ENCODE data around the gene NHS.
A peak's percentile ranks its signal among the peaks of the same experiment; 100 is the strongest.

Gene NHS

DNA sequence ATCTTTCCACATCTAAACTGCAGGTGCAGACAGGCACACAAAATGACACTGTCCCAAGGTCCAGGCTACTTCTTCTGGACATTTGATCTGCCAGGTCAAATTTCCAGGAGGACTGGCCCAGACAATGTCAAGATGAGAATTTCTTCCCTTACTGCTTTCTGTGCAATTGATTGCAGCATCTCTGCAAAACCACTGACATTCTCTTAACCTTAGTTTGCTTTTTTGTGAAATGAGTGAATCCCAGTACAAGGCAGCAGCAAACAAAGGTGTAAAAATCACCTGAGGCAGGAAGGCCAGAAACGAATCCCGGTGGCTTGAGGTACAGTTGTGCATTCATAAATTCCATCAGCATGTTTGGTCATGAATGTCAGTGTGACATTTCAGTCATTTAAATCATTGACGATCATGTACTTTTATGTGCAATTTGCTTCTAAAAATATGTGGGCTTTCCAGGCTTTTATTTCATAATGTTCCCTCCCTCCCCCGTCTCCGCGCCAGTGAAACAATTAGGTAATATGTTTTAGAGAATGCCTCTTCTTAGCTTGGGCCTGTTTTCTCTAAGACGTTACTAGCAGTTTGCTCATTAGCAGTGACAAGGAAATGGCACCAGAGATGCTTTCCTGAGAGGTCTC lies 39.1 kb downstream of the NHS start:
- H4K91ac ChIP-seq (ENCODE audit: low read length) = no peak overlapping the region
- H2AFZ ChIP-seq (ENCODE audit: low read depth, low read length) = no peak overlapping the region
- peak overlapping the region; percentile 81 for H2AK5ac ChIP-seq (ENCODE audit: low read length, severe bottlenecking)
- no peaks in the 10 kb centered on the region for H3K36me3 ChIP-seq (ENCODE audit: control insufficient read depth in 1 of 2, insufficient read depth in 2 of 2, low read depth in 1 of 2, low read length in 2 of 2)
- no peak overlapping the region for H3K4me2 ChIP-seq (ENCODE audit: low read length, poor library complexity, severe bottlenecking)
- H3K18ac ChIP-seq (ENCODE audit: low read depth in 1 of 2, low read length in 2 of 2) = no peak overlapping the region
- WGBS = 59% methylated on average over 5 of the region's 7 CpGs
- H2BK5ac ChIP-seq (ENCODE audit: low read depth, low read length, poor library complexity, severe bottlenecking) = no peak overlapping the region
- no peak for DNase-seq
- H3K14ac ChIP-seq (ENCODE audit: low read length in 2 of 2) = no peak overlapping the region
- H3K4ac ChIP-seq (ENCODE audit: low read depth in 1 of 2, low read length in 2 of 2) = no peak overlapping the region
- no peak overlapping the region for H3K4me3 ChIP-seq (ENCODE audit: insufficient read depth in 1 of 2, low read depth in 1 of 2, low read length in 2 of 2)
- H2BK12ac ChIP-seq (ENCODE audit: low read length in 2 of 2) = no peak overlapping the region
- H3K27me3 ChIP-seq (ENCODE audit: control insufficient read depth in 1 of 2, insufficient read depth in 1 of 2, low read length in 2 of 2) = peaks cover 0 to 20% of the 10 kb centered on the region in 2 experiments
- H3K23ac ChIP-seq (ENCODE audit: low read length in 2 of 2) = no peak overlapping the region
- H3K4me1 ChIP-seq (ENCODE audit: control insufficient read depth, insufficient read depth, low read depth, low read length) = peaks cover 10% of the 10 kb centered on the region
- H2BK120ac ChIP-seq (ENCODE audit: low read depth, low read length) = no peak overlapping the region
- H3K27ac ChIP-seq (ENCODE audit: low read length, poor library complexity, severe bottlenecking) = peak overlapping the region; percentile 32
- H3K9me3 ChIP-seq (ENCODE audit: control insufficient read depth, low read length) = no peaks in the 10 kb centered on the region
- H3K9ac ChIP-seq (ENCODE audit: low read length) = peak overlapping the region; percentile 19
- no peak overlapping the region for H2BK15ac ChIP-seq (ENCODE audit: low read depth, poor library complexity, severe bottlenecking)
- H4K8ac ChIP-seq (ENCODE audit: low read length) = no peak overlapping the region
- H3K79me1 ChIP-seq (replicated peaks; ENCODE audit: low read length, poor library complexity, severe bottlenecking) = no peaks in the 10 kb centered on the region

DNA sequence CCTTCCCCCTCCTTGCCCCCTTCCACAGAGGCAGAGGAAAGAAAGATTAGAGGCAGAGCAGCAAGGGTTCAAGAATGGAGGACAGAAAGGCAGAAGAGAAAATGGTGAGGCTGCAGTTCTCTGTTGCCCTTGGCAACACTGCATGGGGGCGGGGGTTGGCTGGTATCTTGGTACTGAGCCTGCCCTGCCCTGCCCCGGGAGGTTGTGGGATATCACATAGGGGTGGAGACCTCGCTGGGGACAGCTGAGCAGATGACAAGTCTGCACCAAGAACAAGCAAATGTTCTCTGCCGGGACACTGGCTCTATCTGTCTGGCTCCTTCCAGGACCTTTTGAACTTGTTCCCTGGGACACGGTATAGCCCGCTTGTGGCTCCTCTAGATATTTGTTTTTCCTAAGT lies 39.8 kb downstream of the NHS start:
- WGBS = 26% methylated on average over 4 of the region's 6 CpGs
- Histone ChIP-seq H4K8ac (ENCODE audit: low read length) (no peak overlapping the region), H2AFZ (ENCODE audit: low read depth, low read length) (no peak overlapping the region), H2BK120ac (ENCODE audit: low read depth, low read length) (no peak overlapping the region), H3K36me3 (ENCODE audit: control insufficient read depth in 1 of 2, insufficient read depth in 2 of 2, low read depth in 1 of 2, low read length in 2 of 2) (no peaks in the 10 kb centered on the region), H3K9me3 (ENCODE audit: control insufficient read depth, low read length) (no peaks in the 10 kb centered on the region), H3K23ac (ENCODE audit: low read length in 2 of 2) (no peak overlapping the region), H3K27me3 (ENCODE audit: control insufficient read depth in 1 of 2, insufficient read depth in 1 of 2, low read length in 2 of 2) (peaks cover 0 to 19% of the 10 kb centered on the region in 2 experiments), H2AK5ac (ENCODE audit: low read length, severe bottlenecking) (peak overlapping the region; percentile 81), H3K14ac (ENCODE audit: low read length in 2 of 2) (no peak overlapping the region), H3K4ac (ENCODE audit: low read depth in 1 of 2, low read length in 2 of 2) (no peak overlapping the region), H3K79me1 (replicated peaks; ENCODE audit: low read length, poor library complexity, severe bottlenecking) (no peaks in the 10 kb centered on the region), H3K18ac (ENCODE audit: low read depth in 1 of 2, low read length in 2 of 2) (no peak overlapping the region), H3K4me2 (ENCODE audit: low read length, poor library complexity, severe bottlenecking) (peak overlapping the region; percentile 22), H3K4me3 (ENCODE audit: insufficient read depth in 1 of 2, low read depth in 1 of 2, low read length in 2 of 2) (no peak overlapping the region), H2BK12ac (ENCODE audit: low read length in 2 of 2) (no peak overlapping the region), H4K91ac (ENCODE audit: low read length) (no peak overlapping the region), H2BK15ac (ENCODE audit: low read depth, poor library complexity, severe bottlenecking) (no peak overlapping the region), H3K4me1 (ENCODE audit: control insufficient read depth, insufficient read depth, low read depth, low read length) (peaks cover 10% of the 10 kb centered on the region), H3K9ac (ENCODE audit: low read length) (no peak overlapping the region), H3K27ac (ENCODE audit: low read length, poor library complexity, severe bottlenecking) (peak overlapping the region; percentile 43), H2BK5ac (ENCODE audit: low read depth, low read length, poor library complexity, severe bottlenecking) (no peak overlapping the region)
- no peak for DNase-seq

DNA sequence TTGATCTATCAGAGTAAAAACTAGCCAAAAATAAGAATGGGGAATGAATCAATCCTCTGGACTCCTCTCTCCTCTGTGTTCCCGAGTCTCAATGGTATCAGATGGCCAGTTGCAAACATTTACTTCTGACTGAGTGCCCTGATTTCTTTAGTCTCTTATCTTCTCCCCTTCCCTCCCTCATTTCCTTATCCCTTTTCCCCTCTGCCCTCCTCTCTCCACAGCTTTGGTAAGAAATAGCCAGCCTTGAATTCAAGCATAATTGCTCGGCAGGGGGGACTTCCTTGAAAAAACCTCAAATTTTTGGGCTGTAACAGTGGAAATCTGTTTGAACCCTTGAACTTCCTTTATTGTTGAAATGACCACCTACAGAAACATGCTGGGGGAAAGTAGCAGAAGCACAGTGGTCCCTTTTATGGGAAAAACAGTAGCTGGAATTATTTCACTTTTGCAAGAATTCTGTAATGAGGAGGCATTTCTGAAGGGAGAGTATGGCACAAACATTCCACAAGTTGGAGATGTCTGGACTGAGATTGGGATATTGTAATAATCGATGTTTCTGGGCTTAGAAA lies 40.3 kb downstream of the NHS start:
- H2BK5ac ChIP-seq (ENCODE audit: low read depth, low read length, poor library complexity, severe bottlenecking) = no peak overlapping the region
- H4K8ac ChIP-seq (ENCODE audit: low read length) = no peak overlapping the region
- no peak overlapping the region for H2BK15ac ChIP-seq (ENCODE audit: low read depth, poor library complexity, severe bottlenecking)
- no peak overlapping the region for H2BK12ac ChIP-seq (ENCODE audit: low read length in 2 of 2)
- H3K18ac ChIP-seq (ENCODE audit: low read depth in 1 of 2, low read length in 2 of 2) = no peak overlapping the region
- whole genome bisulfite sequencing = 22% methylated on average over 3 of the region's 3 CpGs
- H3K9me3 ChIP-seq (ENCODE audit: control insufficient read depth, low read length) = no peaks in the 10 kb centered on the region
- H3K27me3 ChIP-seq (ENCODE audit: control insufficient read depth in 1 of 2, insufficient read depth in 1 of 2, low read length in 2 of 2) = peaks cover 0 to 14% of the 10 kb centered on the region in 2 experiments
- H2BK120ac ChIP-seq (ENCODE audit: low read depth, low read length) = no peak overlapping the region
- DNase-seq = no peak
- no peak overlapping the region for H3K4me3 ChIP-seq (ENCODE audit: insufficient read depth in 1 of 2, low read depth in 1 of 2, low read length in 2 of 2)
- peaks cover 2% of the 10 kb centered on the region for H3K79me1 ChIP-seq (replicated peaks; ENCODE audit: low read length, poor library complexity, severe bottlenecking)
- no peaks in the 10 kb centered on the region for H3K36me3 ChIP-seq (ENCODE audit: control insufficient read depth in 1 of 2, insufficient read depth in 2 of 2, low read depth in 1 of 2, low read length in 2 of 2)
- peaks cover 10% of the 10 kb centered on the region for H3K4me1 ChIP-seq (ENCODE audit: control insufficient read depth, insufficient read depth, low read depth, low read length)
- no peak overlapping the region for H3K4ac ChIP-seq (ENCODE audit: low read depth in 1 of 2, low read length in 2 of 2)
- no peak overlapping the region for H3K9ac ChIP-seq (ENCODE audit: low read length)
- H2AFZ ChIP-seq (ENCODE audit: low read depth, low read length) = no peak overlapping the region
- H3K14ac ChIP-seq (ENCODE audit: low read length in 2 of 2) = no peak overlapping the region
- H3K27ac ChIP-seq (ENCODE audit: low read length, poor library complexity, severe bottlenecking) = peak overlapping the region; percentile 56
- no peak overlapping the region for H3K4me2 ChIP-seq (ENCODE audit: low read length, poor library complexity, severe bottlenecking)
- H2AK5ac ChIP-seq (ENCODE audit: low read length, severe bottlenecking) = no peak overlapping the region
- H4K91ac ChIP-seq (ENCODE audit: low read length) = no peak overlapping the region
- no peak overlapping the region for H3K23ac ChIP-seq (ENCODE audit: low read length in 2 of 2)

GRCh38 chrX:17417372-17417771 lies 42.4 kb downstream of the NHS start:
- Histone ChIP-seq H2BK120ac (ENCODE audit: low read depth, low read length) (no peak overlapping the region), H4K91ac (ENCODE audit: low read length) (no peak overlapping the region), H2BK5ac (ENCODE audit: low read depth, low read length, poor library complexity, severe bottlenecking) (no peak overlapping the region), H3K14ac (ENCODE audit: low read length in 2 of 2) (no peak overlapping the region), H3K79me1 (replicated peaks; ENCODE audit: low read length, poor library complexity, severe bottlenecking) (peaks cover 2% of the 10 kb centered on the region), H3K27me3 (ENCODE audit: control insufficient read depth in 1 of 2, insufficient read depth in 1 of 2, low read length in 2 of 2) (peaks cover 0 to 14% of the 10 kb centered on the region in 2 experiments), H3K4me2 (ENCODE audit: low read length, poor library complexity, severe bottlenecking) (no peak overlapping the region), H2BK12ac (ENCODE audit: low read length in 2 of 2) (no peak overlapping the region), H2AFZ (ENCODE audit: low read depth, low read length) (no peak overlapping the region), H2AK5ac (ENCODE audit: low read length, severe bottlenecking) (no peak overlapping the region), H2BK15ac (ENCODE audit: low read depth, poor library complexity, severe bottlenecking) (no peak overlapping the region), H3K27ac (ENCODE audit: low read length, poor library complexity, severe bottlenecking) (no peak overlapping the region), H4K8ac (ENCODE audit: low read length) (no peak overlapping the region), H3K4me1 (ENCODE audit: control insufficient read depth, insufficient read depth, low read depth, low read length) (peaks cover 10% of the 10 kb centered on the region), H3K4me3 (ENCODE audit: insufficient read depth in 1 of 2, low read depth in 1 of 2, low read length in 2 of 2) (no peak overlapping the region), H3K18ac (ENCODE audit: low read depth in 1 of 2, low read length in 2 of 2) (no peak overlapping the region), H3K36me3 (ENCODE audit: control insufficient read depth in 1 of 2, insufficient read depth in 2 of 2, low read depth in 1 of 2, low read length in 2 of 2) (no peaks in the 10 kb centered on the region), H3K9ac (ENCODE audit: low read length) (no peak overlapping the region), H3K9me3 (ENCODE audit: control insufficient read depth, low read length) (no peaks in the 10 kb centered on the region), H3K23ac (ENCODE audit: low read length in 2 of 2) (no peak overlapping the region), H3K4ac (ENCODE audit: low read depth in 1 of 2, low read length in 2 of 2) (no peak overlapping the region)
- no peak for DNase-seq

Measured in mesenchymal stem cell (in vitro differentiated cells and primary cell).